ENCODE results near the gene MGLL. TPM values are rescaled to one million over a fixed set of nuclear protein-coding genes. Genes with fewer than 3 reads are reported as not detected.

The MGLL gene
- total and polyA plus RNA-seq, 9 of the 15 experiments (the other 6 are each of a cell fraction or from before 2014, with no cell fraction given) = 0.12 to 0.32 (median 0.18) TPM; not detected in 6

DNA sequence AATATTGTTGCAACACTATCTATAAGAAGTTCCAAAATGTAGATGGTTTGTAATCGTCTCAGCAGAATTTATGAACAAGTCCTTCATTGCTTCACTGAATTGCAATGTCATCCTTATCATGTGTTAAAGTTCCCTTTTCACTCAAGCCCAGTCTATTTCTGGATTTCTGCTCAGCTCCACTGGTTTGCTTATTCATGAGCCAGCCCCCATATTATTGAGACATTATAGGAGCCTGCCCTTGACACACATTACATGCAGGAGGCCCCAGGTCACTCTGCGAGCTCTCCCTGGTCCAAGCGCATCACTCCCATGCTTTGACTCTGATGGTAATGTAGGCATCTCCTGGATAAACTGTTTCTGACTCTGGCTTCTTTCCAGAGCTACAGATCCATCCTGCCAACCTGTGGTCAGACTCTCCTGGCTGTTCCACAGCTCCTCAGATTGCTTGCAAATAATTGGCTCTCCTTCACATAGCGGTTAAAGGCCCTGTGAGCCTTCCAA lies 92.7 kb downstream of the MGLL start (continued):
- TF ChIP-seq MEF2A (IDR thresholded peaks at IDR 0.05; ENCODE audit: control insufficient read depth, low read depth, low read length) (peak; percentile 69; the same call in 1 of the 2 replicates), KAT7 (CRISPR knock-in tag; IDR thresholded peaks at IDR 0.05; ENCODE audit: borderline replicate concordance) (no peak), MYNN (IDR thresholded peaks at IDR 0.05) (no peak), MYNN (CRISPR knock-in tag; IDR thresholded peaks at IDR 0.05) (no peak), ZNF57 (CRISPR knock-in tag; IDR thresholded peaks at IDR 0.05) (no peak), MAFK (IDR thresholded peaks at IDR 0.05; ENCODE audit: low read length) (peak; percentile 73), CHD2 (IDR thresholded peaks at IDR 0.05; ENCODE audit: low read depth, low read length) (no peak), MAFG (tag; conservative IDR thresholded peaks at IDR 0.05) (peak; percentile 91), ZKSCAN8 (CRISPR knock-in tag; IDR thresholded peaks at IDR 0.05) (no peak), BCOR (IDR thresholded peaks at IDR 0.05) (no peak), ADNP (tag; IDR thresholded peaks at IDR 0.05) (no peak), HMG20A (CRISPR knock-in tag; conservative IDR thresholded peaks at IDR 0.05) (no peak), GTF2E2 (tag; IDR thresholded peaks at IDR 0.05) (no peak), BACH1 (tag; IDR thresholded peaks at IDR 0.05) (0 out of 2 replicates have a peak, but pooled peaks have one; percentile 23), NFE2L1 (tag; IDR thresholded peaks at IDR 0.05; ENCODE audit: borderline replicate concordance, low read depth) (0 out of 2 replicates have a peak, but pooled peaks have one; percentile 36), ZNF778 (CRISPR knock-in tag; IDR thresholded peaks at IDR 0.05) (no peak), EZH2 (IDR thresholded peaks at IDR 0.05; ENCODE audit: borderline replicate concordance, low read depth, low read length) (no peak), POLR2A (conservative IDR thresholded peaks at IDR 0.05) (no peak), CEBPB (tag; IDR thresholded peaks at IDR 0.05) (peak; percentile 77), NFE2 (IDR thresholded peaks at IDR 0.05; ENCODE audit: low read depth) (peak; percentile 89), C11orf30 (IDR thresholded peaks at IDR 0.05; ENCODE audit: low read depth) (peak; percentile 80), MAFF (IDR thresholded peaks at IDR 0.05; ENCODE audit: low read length) (peak; percentile 77; the same call in 1 of the 2 replicates), TEAD1 (CRISPR knock-in tag; IDR thresholded peaks at IDR 0.05) (no peak), NCOA2 (IDR thresholded peaks at IDR 0.05; ENCODE audit: partially characterized antibody in 2 of 2) (no peak), HDAC6 (IDR thresholded peaks at IDR 0.05; ENCODE audit: low read depth, low read length) (no peak), CCAR2 (IDR thresholded peaks at IDR 0.05; ENCODE audit: low read depth, low read length) (no peak), ZNF316 (IDR thresholded peaks at IDR 0.05) (peak; percentile 88)
- TF ChIP-seq, protein P1, sequence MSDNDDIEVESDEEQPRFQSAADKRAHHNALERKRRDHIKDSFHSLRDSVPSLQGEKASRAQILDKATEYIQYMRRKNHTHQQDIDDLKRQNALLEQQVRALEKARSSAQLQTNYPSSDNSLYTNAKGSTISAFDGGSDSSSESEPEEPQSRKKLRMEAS (CRISPR knock-in tag; IDR thresholded peaks at IDR 0.05) = no peak
- TF ChIP-seq, protein P2, sequence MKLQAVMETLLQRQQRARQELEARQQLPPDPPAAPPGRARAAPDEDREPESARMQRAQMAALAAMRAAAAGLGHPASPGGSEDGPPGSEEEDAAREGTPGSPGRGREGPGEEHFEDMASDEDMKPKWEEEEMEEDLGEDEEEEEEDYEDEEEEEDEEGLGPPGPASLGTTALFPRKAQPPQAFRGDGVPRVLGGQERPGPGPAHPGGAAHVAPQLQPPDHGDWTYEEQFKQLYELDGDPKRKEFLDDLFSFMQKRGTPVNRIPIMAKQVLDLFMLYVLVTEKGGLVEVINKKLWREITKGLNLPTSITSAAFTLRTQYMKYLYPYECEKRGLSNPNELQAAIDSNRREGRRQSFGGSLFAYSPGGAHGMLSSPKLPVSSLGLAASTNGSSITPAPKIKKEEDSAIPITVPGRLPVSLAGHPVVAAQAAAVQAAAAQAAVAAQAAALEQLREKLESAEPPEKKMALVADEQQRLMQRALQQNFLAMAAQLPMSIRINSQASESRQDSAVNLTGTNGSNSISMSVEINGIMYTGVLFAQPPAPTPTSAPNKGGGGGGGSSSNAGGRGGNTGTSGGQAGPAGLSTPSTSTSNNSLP (IDR thresholded peaks at IDR 0.05; ENCODE audit: borderline replicate concordance, low read depth, low read length) = no peak
- TF ChIP-seq, protein P3, sequence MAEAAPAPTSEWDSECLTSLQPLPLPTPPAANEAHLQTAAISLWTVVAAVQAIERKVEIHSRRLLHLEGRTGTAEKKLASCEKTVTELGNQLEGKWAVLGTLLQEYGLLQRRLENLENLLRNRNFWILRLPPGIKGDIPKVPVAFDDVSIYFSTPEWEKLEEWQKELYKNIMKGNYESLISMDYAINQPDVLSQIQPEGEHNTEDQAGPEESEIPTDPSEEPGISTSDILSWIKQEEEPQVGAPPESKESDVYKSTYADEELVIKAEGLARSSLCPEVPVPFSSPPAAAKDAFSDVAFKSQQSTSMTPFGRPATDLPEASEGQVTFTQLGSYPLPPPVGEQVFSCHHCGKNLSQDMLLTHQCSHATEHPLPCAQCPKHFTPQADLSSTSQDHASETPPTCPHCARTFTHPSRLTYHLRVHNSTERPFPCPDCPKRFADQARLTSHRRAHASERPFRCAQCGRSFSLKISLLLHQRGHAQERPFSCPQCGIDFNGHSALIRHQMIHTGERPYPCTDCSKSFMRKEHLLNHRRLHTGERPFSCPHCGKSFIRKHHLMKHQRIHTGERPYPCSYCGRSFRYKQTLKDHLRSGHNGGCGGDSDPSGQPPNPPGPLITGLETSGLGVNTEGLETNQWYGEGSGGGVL (CRISPR knock-in tag; IDR thresholded peaks at IDR 0.05) = no peak
